Right cardiac atrium (tissue), 5 donors: ENCODE data around the gene ITGAD. TPM values are rescaled to one million over a fixed set of nuclear protein-coding genes. Genes with fewer than 3 reads are reported as not detected.

Source experiments
- ATAC-seq, 2 donors: fragments of 200-7000 bp; cut with Tn5 transposase; one replicate each; pipeline versions ENCODE4 v1.8.0 to v1.9.1; 2020; ENCODE audit warnings: moderate library complexity in 2 of 2, mild to moderate bottlenecking in 1 of 2
- DNase-seq, 3 donors: peaks; one replicate each; pipeline ENCODE4 v3.0.0-alpha.2; 2020
- H3K27ac ChIP-seq: one replicate; pipeline ENCODE4 v1.5.1; 2013; ENCODE audit warnings: mild to moderate bottlenecking, low read length, control low read depth, moderate library complexity
- H3K27me3 ChIP-seq: one replicate; pipeline ENCODE4 v1.6.1; 2013; ENCODE audit not compliant: control insufficient read depth, insufficient read depth
- H3K4me1 ChIP-seq: one replicate; pipeline ENCODE4 v1.6.1; 2013; ENCODE audit warnings: low read length; ENCODE audit not compliant: control insufficient read depth, insufficient read depth
- H3K4me3 ChIP-seq: one replicate; pipeline ENCODE4 v1.5.1; 2013; ENCODE audit warnings: low read length, control low read depth
- H3K9me3 ChIP-seq: one replicate; pipeline ENCODE4 v1.6.1; 2013; ENCODE audit warnings: low read length; ENCODE audit not compliant: control insufficient read depth
- WGBS: extraction: QIAGEN DNeasy Blood & Tissue Kit; methylation state at CpG from one replicate; pipeline ENCODE4 v1.1.7; 2013; 5-methylcytosine and 5-hydroxymethylcytosine counted together
- intact Hi-C, 4 donors: fragments of 100-400 bp; cut with DNase I; formaldehyde crosslinking; loops; one replicate each; pipeline versions ENCODE4 v1.11.0 to v1.14.0; 2022 to 2023
- polyA plus RNA-seq: library from polyadenylated mRNA; stranded (reverse); fragments of 200-250 nt; gene quantifications from one replicate; pipeline ENCODE4 v1.2.3, GENCODE V29; 2013
- total RNA-seq, 4 donors: library from RNA; stranded (reverse); fragmentation: NEBNext Ultra II Directional; extraction: Animal tissue kit (Norgen Biotek cat#: 25700); gene quantifications; one replicate each; pipeline ENCODE4 v1.2.1, GENCODE V29; 2021
- donor health status: healthy with polysubstance abuse.
- donor health status: DM: no; HTN: yes; CAD: no.
- donor health status: DM: no; HTN: no; CAD: no.
- donor health status: DM: no; HTN: yes; CAD: no; lungs with severe emphysema.
- donor health status: DM: yes; HTN: yes; CAD: no.

Gene ITGAD
- total and polyA plus RNA-seq, 5 donors = not detected

- WGBS = 92% methylated on average over 20 of the region's 20 CpGs
- intact Hi-C loops = no loop called here
- no peak for ATAC-seq
- Histone ChIP-seq H3K27ac (no peak overlapping the region), H3K4me3 (no peak overlapping the region), H3K9me3 (no peaks in the 10 kb centered on the region), H3K4me1 (no peaks in the 10 kb centered on the region), H3K27me3 (no peaks in the 10 kb centered on the region)
- peak in 1 of 3 donors; percentile 35 for DNase-seq
Observed at GRCh38 chr16:31465788-31466370, 72.7 kb downstream of the ITGAD start.

GRCh38 chr16:31466381-31466841 lies 73.3 kb downstream of the ITGAD start:
- no peak overlapping the region for H3K27ac ChIP-seq
- H3K4me3 ChIP-seq = no peak overlapping the region
- intact Hi-C loops = no loop called here
- peak in 1 of 3 donors; percentile 46 for DNase-seq
- no peaks in the 10 kb centered on the region for H3K27me3 ChIP-seq
- H3K4me1 ChIP-seq = peaks cover 4% of the 10 kb centered on the region
- 94% methylated on average over 18 of the region's 18 CpGs for WGBS
- H3K9me3 ChIP-seq = no peaks in the 10 kb centered on the region
- ATAC-seq = peak in 1 of 2 donors; percentile 2

DNA sequence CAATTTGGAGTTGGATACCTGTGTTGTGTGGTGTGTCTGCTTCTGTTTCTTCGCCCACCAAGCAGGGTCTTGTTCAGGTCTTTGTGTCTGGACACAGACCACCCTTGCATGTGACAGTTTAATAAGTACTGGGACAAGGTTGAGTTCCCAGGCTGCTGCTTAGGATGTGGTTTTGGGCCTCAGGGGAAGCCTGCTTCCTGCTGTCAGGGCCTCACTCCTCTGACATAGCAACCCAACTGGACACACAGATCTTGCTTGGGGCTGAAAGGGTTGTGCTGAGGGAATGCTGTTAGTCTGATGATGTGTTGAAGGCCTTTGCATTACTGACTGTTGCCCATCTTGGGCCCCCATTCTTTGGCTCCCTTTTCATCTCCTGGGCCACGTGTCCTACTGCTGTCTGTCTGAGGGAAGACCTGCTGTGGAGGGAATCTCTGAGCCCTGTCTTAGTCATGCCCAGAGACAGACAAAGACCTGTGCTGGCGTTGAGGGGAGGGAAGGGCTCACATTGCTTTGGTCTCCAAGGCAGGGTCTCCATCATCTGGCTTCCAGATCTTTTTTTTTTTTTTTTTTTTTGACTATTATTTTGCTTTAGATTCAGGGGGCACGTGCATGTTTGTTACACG lies 74.1 kb downstream of the ITGAD start:
- Histone ChIP-seq H3K4me3 (no peak overlapping the region), H3K9me3 (no peaks in the 10 kb centered on the region), H3K27ac (no peak overlapping the region), H3K4me1 (peaks cover 5% of the 10 kb centered on the region), H3K27me3 (no peaks in the 10 kb centered on the region)
- ATAC-seq (no peak), DNase-seq (no peak)
- intact Hi-C loops = no loop called here
- 85% methylated on average over 5 of the region's 5 CpGs for WGBS

GRCh38 chr16:31467858-31468257 lies 74.7 kb downstream of the ITGAD start:
- intact Hi-C loops = no loop called here
- 86% methylated on average over 5 of the region's 5 CpGs for WGBS

GRCh38 chr16:31470615-31471014 lies 77.5 kb downstream of the ITGAD start:
- ATAC-seq = no peak
- 84% methylated on average over 3 of the region's 3 CpGs for WGBS
- no peak overlapping the region for H3K27ac ChIP-seq
- peaks cover 5% of the 10 kb centered on the region for H3K4me1 ChIP-seq
- H3K9me3 ChIP-seq = no peaks in the 10 kb centered on the region
- no peaks in the 10 kb centered on the region for H3K27me3 ChIP-seq
- intact Hi-C loops = loop anchor here in 1 of 4 donors (10.0 kb wide), 1 partner anchor 224 kb away; no protein-coding TSS in a partner anchor
- no peak overlapping the region for H3K4me3 ChIP-seq
- no peak for DNase-seq

More at GRCh38 chr16:31467858-31468257, 74.7 kb downstream of the ITGAD start:
- peak in 1 of 3 donors; percentile 3 for DNase-seq
- Histone ChIP-seq H3K27ac (no peak overlapping the region), H3K9me3 (no peaks in the 10 kb centered on the region), H3K27me3 (no peaks in the 10 kb centered on the region), H3K4me1 (peaks cover 5% of the 10 kb centered on the region), H3K4me3 (no peak overlapping the region)
- no peak for ATAC-seq

DNA sequence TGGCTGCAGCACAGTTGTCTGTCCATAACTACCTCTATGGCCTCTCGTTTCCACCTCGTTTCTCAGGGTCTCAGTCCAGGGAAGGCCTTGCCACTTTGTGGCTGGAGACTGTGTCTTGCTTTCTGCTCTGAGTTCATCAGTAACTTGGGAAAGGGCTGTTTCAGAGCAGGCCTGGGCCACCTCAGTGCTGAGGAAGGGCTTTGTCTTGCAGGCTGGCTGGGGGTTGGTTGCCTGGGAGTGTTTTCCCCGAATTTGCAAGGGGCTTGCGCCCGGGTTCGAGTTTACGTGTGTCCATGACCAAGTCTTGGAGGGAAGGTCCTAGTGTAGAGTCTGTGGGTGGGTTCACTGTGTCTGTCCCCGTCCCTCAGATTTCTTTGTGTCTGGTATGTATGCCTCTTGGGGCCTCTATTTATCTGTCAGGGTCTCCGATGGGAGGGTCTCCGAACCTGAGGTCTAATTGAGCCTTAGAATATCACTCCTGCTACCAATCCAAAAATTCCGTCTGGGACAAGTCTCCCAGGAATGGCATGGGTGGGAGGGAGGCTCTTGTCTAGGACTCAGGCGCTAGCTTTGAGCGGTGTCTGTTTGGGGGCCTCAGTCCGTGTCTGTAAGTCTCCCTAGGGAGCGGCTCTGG lies 78.2 kb downstream of the ITGAD start:
- peak in 1 of 3 donors; percentile 57 for DNase-seq
- Histone ChIP-seq H3K27ac (peak overlapping the region; percentile 49), H3K9me3 (no peaks in the 10 kb centered on the region), H3K4me3 (peak overlapping the region; percentile 80), H3K27me3 (no peaks in the 10 kb centered on the region), H3K4me1 (peaks cover 5% of the 10 kb centered on the region)
- 25% methylated on average over 15 of the region's 15 CpGs for WGBS
- intact Hi-C loops = loop anchor here in 1 of 4 donors (10.0 kb wide), 1 partner anchor 223 kb away; no protein-coding TSS in a partner anchor
- ATAC-seq = no peak

- Histone ChIP-seq H3K27ac (peak within 1 kb of the TSS; percentile 98), H3K4me1 (peaks cover 5% of the 10 kb centered on the region), H3K27me3 (no peaks in the 10 kb centered on the region), H3K9me3 (no peaks in the 10 kb centered on the region), H3K4me3 (peak within 1 kb of the TSS; percentile 80)
- DNase-seq = peak; percentile 85 to 92 (median 92)
- ATAC-seq = peak; percentile 74 to 81
- WGBS = under 1% methylated on average over 63 of the region's 63 CpGs
- intact Hi-C loops = loop anchor here in 1 of 4 donors (10.0 kb wide), 1 partner anchor 223 kb away; no protein-coding TSS in a partner anchor
Observed at GRCh38 chr16:31471875-31472708, 79.0 kb downstream of the ITGAD start, which contains the start of gene TGFB1I1. TGFB1I1 (plus strand) TSS chr16:31472152; CDS start chr16:31472189, 37 bp downstream.

DNA sequence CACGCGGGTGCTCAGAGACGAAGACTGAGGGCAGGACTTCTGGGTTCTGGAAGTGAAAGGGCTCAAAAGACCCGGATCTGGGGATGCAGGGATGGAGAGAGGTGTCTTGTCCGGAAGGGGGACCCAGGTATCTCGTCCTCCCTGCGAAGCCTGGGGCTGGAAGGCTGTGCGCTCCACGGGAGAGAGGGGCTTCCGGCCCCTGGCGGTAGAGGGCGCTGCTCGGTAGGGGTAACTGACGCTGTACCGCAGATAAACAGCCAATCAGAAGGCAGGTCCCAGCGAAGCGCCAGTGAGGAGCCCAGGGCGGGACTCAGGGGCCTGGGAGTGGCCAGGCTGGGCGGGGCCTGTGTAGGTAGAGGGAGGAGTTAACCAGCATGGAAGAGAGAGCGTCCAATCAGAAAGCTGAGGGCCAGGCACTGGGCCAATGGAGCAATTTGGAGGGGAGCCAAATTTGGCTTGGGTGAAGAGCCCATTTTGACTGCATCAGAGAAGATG lies 79.6 kb downstream of the ITGAD start:
- Histone ChIP-seq H3K4me1 (peaks cover 5% of the 10 kb centered on the region), H3K4me3 (peak overlapping the region; percentile 80), H3K27me3 (no peaks in the 10 kb centered on the region), H3K27ac (peak overlapping the region; percentile 98), H3K9me3 (no peaks in the 10 kb centered on the region)
- DNase-seq = peak; percentile 94 to 97 (median 96)
- intact Hi-C loops = loop anchor here in 1 of 4 donors (10.0 kb wide), 1 partner anchor 222 kb away; no protein-coding TSS in a partner anchor
- peak; percentile 91 to 93 for ATAC-seq
- 23% methylated on average over 20 of the region's 20 CpGs for WGBS

- peak in 2 of 3 donors; percentile 40 to 70 for DNase-seq
- no peak for ATAC-seq
- no peak overlapping the region for H3K27ac ChIP-seq
- WGBS = 83% methylated on average over 17 of the region's 17 CpGs
- intact Hi-C loops = loop anchor here in 1 of 4 donors (10.0 kb wide), 1 partner anchor 221 kb away; no protein-coding TSS in a partner anchor
- H3K4me3 ChIP-seq = no peak overlapping the region
- H3K27me3 ChIP-seq = no peaks in the 10 kb centered on the region
- H3K4me1 ChIP-seq = peaks cover 5% of the 10 kb centered on the region
- no peaks in the 10 kb centered on the region for H3K9me3 ChIP-seq
Observed at GRCh38 chr16:31473264-31473984, 80.3 kb downstream of the ITGAD start.
